ENCODE results near the gene SSRP1. TPM values are rescaled to one million over a fixed set of nuclear protein-coding genes. Genes with fewer than 3 reads are reported as not detected.
"Not testable (repeated sequence)": the region's sequence is repeated elsewhere in the genome, so short reads cannot be mapped to it uniquely, and the experiment has no call there.

Gene SSRP1
- total and polyA plus RNA-seq, 2 donors (not counting 1 experiment from before 2014, with no cell fraction given), result 52.7 to 94.1 TPM

DNA sequence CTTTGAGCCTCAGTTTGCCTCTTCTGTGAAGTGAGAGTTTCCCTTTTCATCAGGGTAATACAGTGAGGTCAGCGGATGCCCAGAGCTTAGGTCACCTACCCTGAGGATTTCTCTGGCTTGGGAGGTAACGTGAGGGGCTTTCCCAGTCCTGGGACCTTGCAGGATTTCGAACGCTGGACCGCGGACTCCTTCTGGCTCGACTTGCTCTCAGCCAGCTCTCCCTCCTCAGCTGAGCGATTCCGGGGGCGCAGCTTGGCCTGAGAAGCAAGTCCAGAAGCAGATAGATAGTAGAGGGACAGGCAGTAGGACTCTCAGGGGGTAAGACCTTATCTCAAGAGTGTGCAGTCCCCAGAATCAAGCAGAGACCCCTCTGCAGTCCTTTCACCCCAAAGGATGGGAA is 34.9 kb downstream of the SSRP1 start:
- H3K4me3 ChIP-seq (replicated peaks in 1 of 4; ENCODE audit: control extremely low read depth in 1 of 4, insufficient read depth in 1 of 4, low read depth in 3 of 4, low read length in 4 of 4), result no peak overlapping the region
- no peak overlapping the region for H2AFZ ChIP-seq (ENCODE audit: low read length)
- no peaks in the 10 kb centered on the region for H3K9me3 ChIP-seq (ENCODE audit: control insufficient read depth, insufficient read depth, low read depth, low read length)
- no peaks in the 10 kb centered on the region for H3K27me3 ChIP-seq (ENCODE audit: control insufficient read depth, insufficient read depth, low read length)
- H3K4me2 ChIP-seq (ENCODE audit: extremely low read depth, insufficient read depth, low read length), result no peak overlapping the region
- H3K27ac ChIP-seq (ENCODE audit: insufficient read depth, low read length), result no peak overlapping the region
- TF ChIP-seq, protein P1, sequence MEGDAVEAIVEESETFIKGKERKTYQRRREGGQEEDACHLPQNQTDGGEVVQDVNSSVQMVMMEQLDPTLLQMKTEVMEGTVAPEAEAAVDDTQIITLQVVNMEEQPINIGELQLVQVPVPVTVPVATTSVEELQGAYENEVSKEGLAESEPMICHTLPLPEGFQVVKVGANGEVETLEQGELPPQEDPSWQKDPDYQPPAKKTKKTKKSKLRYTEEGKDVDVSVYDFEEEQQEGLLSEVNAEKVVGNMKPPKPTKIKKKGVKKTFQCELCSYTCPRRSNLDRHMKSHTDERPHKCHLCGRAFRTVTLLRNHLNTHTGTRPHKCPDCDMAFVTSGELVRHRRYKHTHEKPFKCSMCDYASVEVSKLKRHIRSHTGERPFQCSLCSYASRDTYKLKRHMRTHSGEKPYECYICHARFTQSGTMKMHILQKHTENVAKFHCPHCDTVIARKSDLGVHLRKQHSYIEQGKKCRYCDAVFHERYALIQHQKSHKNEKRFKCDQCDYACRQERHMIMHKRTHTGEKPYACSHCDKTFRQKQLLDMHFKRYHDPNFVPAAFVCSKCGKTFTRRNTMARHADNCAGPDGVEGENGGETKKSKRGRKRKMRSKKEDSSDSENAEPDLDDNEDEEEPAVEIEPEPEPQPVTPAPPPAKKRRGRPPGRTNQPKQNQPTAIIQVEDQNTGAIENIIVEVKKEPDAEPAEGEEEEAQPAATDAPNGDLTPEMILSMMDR (conservative IDR thresholded peaks at IDR 0.05 in 1 of 2, IDR thresholded peaks at IDR 0.05 in 1 of 2; ENCODE audit: low read depth in 1 of 2, low read length in 2 of 2), result no peak
- TF ChIP-seq EZH2 (IDR thresholded peaks at IDR 0.05; ENCODE audit: low read length, missing control alignments), result no peak
- no peak for DNase-seq (ENCODE audit: low read depth in 2 of 2)
- H4K20me1 ChIP-seq (ENCODE audit: control insufficient read depth, extremely low read depth, insufficient read depth, low read length), result no peaks in the 10 kb centered on the region
- peaks cover 44% of the 10 kb centered on the region for H3K36me3 ChIP-seq (ENCODE audit: control insufficient read depth, insufficient read depth, low read length)
- peaks cover 9% of the 10 kb centered on the region for H3K4me1 ChIP-seq (ENCODE audit: control insufficient read depth, extremely low read depth, insufficient read depth, low read length)
- H3K79me2 ChIP-seq (ENCODE audit: control insufficient read depth, insufficient read depth, low read length), result peaks cover 25% of the 10 kb centered on the region
- H3K9ac ChIP-seq (ENCODE audit: insufficient read depth, low read length), result no peak overlapping the region

DNA sequence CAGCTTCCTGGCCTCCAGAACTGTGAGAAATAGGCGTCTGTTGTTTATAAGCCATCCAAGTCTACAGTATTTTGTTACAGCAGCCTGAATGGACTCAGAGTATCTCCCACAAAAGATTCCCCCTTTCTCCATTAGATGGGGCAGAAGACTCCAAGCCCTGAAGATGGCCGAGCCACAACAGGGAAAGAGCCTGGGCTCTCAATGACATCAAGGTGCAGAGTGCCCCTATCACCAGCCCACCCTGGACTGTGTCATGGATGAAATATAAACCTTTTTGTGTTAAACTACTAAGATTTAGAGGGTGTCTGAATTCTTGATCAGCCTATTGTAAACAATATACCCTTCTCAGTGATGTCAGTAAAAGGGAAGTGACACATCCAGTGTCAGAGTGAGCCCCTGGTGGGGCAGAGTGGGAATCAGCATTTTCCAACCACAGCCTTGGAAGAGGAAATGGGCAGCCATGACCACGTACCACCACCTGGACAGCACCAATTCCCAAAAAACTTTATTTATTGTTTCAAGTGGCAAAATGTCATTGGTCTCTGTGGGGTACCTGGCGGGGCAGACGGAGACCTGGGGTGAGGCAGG is 36.4 kb downstream of the SSRP1 start:
- DNase-seq (ENCODE audit: low read depth in 2 of 2), result no peak
- no peak for TF ChIP-seq EZH2 (IDR thresholded peaks at IDR 0.05; ENCODE audit: low read length, missing control alignments)
- TF ChIP-seq, protein P1 (conservative IDR thresholded peaks at IDR 0.05 in 1 of 2, IDR thresholded peaks at IDR 0.05 in 1 of 2; ENCODE audit: low read depth in 1 of 2, low read length in 2 of 2), result no peak
- H3K9ac ChIP-seq (ENCODE audit: insufficient read depth, low read length), result no peak overlapping the region
- H4K20me1 ChIP-seq (ENCODE audit: control insufficient read depth, extremely low read depth, insufficient read depth, low read length), result no peaks in the 10 kb centered on the region
- H3K4me2 ChIP-seq (ENCODE audit: extremely low read depth, insufficient read depth, low read length), result no peak overlapping the region
- peaks cover 13% of the 10 kb centered on the region for H3K79me2 ChIP-seq (ENCODE audit: control insufficient read depth, insufficient read depth, low read length)
- no peaks in the 10 kb centered on the region for H3K9me3 ChIP-seq (ENCODE audit: control insufficient read depth, insufficient read depth, low read depth, low read length)
- no peak overlapping the region for H3K27ac ChIP-seq (ENCODE audit: insufficient read depth, low read length)
- no peak overlapping the region for H2AFZ ChIP-seq (ENCODE audit: low read length)
- H3K36me3 ChIP-seq (ENCODE audit: control insufficient read depth, insufficient read depth, low read length), result peaks cover 45% of the 10 kb centered on the region
- H3K4me3 ChIP-seq (replicated peaks in 1 of 4; ENCODE audit: control extremely low read depth in 1 of 4, insufficient read depth in 1 of 4, low read depth in 3 of 4, low read length in 4 of 4), result no peak overlapping the region
- no peaks in the 10 kb centered on the region for H3K27me3 ChIP-seq (ENCODE audit: control insufficient read depth, insufficient read depth, low read length)
- peaks cover 1% of the 10 kb centered on the region for H3K4me1 ChIP-seq (ENCODE audit: control insufficient read depth, extremely low read depth, insufficient read depth, low read length)

DNA sequence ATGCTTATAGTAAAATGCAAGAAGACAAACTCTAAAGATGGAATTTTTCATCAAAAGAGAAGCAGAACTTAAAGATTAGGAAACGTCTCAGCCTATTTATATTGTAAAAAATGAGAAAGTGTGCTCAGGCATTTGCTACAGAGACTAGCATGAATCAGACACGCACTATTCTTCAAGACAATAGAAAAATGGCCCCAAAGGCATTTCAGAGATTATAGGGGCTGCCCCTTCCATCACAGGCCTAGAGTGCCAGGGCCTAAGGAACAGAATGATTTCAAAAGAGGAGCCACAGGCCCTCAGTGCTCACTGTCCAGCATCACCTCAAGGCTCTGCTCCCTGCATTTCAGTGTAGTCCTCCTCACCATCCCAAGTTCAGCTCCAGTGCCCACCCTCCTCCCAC is 38.5 kb downstream of the SSRP1 start:
- Histone ChIP-seq H3K9ac (ENCODE audit: insufficient read depth, low read length) (no peak overlapping the region), H3K4me3 (replicated peaks in 1 of 4; ENCODE audit: control extremely low read depth in 1 of 4, insufficient read depth in 1 of 4, low read depth in 3 of 4, low read length in 4 of 4) (no peak overlapping the region), H3K4me2 (ENCODE audit: extremely low read depth, insufficient read depth, low read length) (no peak overlapping the region), H4K20me1 (ENCODE audit: control insufficient read depth, extremely low read depth, insufficient read depth, low read length) (no peaks in the 10 kb centered on the region), H2AFZ (ENCODE audit: low read length) (no peak overlapping the region), H3K27me3 (ENCODE audit: control insufficient read depth, insufficient read depth, low read length) (no peaks in the 10 kb centered on the region), H3K4me1 (ENCODE audit: control insufficient read depth, extremely low read depth, insufficient read depth, low read length) (no peaks in the 10 kb centered on the region), H3K9me3 (ENCODE audit: control insufficient read depth, insufficient read depth, low read depth, low read length) (no peaks in the 10 kb centered on the region), H3K36me3 (ENCODE audit: control insufficient read depth, insufficient read depth, low read length) (peaks cover 33% of the 10 kb centered on the region), H3K79me2 (ENCODE audit: control insufficient read depth, insufficient read depth, low read length) (no peaks in the 10 kb centered on the region), H3K27ac (ENCODE audit: insufficient read depth, low read length) (no peak overlapping the region)
- no peak for DNase-seq (ENCODE audit: low read depth in 2 of 2)
- TF ChIP-seq EZH2 (IDR thresholded peaks at IDR 0.05; ENCODE audit: low read length, missing control alignments), result no peak
- TF ChIP-seq, protein P1 (conservative IDR thresholded peaks at IDR 0.05 in 1 of 2, IDR thresholded peaks at IDR 0.05 in 1 of 2; ENCODE audit: low read depth in 1 of 2, low read length in 2 of 2), result no peak

DNA sequence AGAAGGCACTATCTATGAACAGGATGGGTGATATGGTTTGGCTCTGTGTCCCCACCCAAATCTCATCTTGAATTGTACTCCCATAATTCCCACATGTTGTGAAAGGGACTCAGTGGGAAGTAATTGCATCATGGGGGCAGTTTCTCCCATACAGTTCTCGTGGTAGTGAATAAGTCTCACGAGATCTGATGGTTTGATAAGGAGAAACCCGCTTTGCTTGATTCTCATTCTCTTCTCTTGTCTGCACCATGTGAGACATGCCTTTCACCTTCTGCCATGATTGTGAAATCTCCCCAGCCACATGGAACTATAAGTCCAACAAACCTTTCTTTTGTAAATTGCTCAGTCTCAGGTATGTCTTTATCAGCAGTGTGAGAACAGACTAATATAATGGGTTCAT is 39.5 kb downstream of the SSRP1 start:
- peaks cover 24% of the 10 kb centered on the region for H3K36me3 ChIP-seq (ENCODE audit: control insufficient read depth, insufficient read depth, low read length)
- not testable (repeated sequence) for H3K27me3 ChIP-seq (ENCODE audit: control insufficient read depth, insufficient read depth, low read length); H3K79me2 ChIP-seq (ENCODE audit: control insufficient read depth, insufficient read depth, low read length); H3K9me3 ChIP-seq (ENCODE audit: control insufficient read depth, insufficient read depth, low read depth, low read length); H3K27ac ChIP-seq (ENCODE audit: insufficient read depth, low read length); H2AFZ ChIP-seq (ENCODE audit: low read length); H3K4me2 ChIP-seq (ENCODE audit: extremely low read depth, insufficient read depth, low read length); H4K20me1 ChIP-seq (ENCODE audit: control insufficient read depth, extremely low read depth, insufficient read depth, low read length); H3K4me3 ChIP-seq (replicated peaks in 1 of 4; ENCODE audit: control extremely low read depth in 1 of 4, insufficient read depth in 1 of 4, low read depth in 3 of 4, low read length in 4 of 4); H3K9ac ChIP-seq (ENCODE audit: insufficient read depth, low read length); H3K4me1 ChIP-seq (ENCODE audit: control insufficient read depth, extremely low read depth, insufficient read depth, low read length)
- peak in 1 of 2 donors; percentile 12 for DNase-seq (ENCODE audit: low read depth in 2 of 2)
